ENCODE data around the gene KCTD12.

The KCTD12 gene

GRCh38 chr13:76854894-76855293, 31.3 kb downstream of the KCTD12 start:
- H3F3A ChIP-seq (ENCODE audit: insufficient read depth), result no peaks in the 10 kb centered on the region
- H2AFZ ChIP-seq (ENCODE audit: low read depth, low read length, severe bottlenecking), result no peak overlapping the region

GRCh38 chr13:76853921-76854608, 32.1 kb downstream of the KCTD12 start:
- Histone ChIP-seq H3K79me2 (ENCODE audit: insufficient read depth, low read length) (no peaks in the 10 kb centered on the region), H3K4me3 (ENCODE audit: insufficient read depth, low read length, poor library complexity, severe bottlenecking) (no peak overlapping the region), H3K27me3 (ENCODE audit: low read length) (no peaks in the 10 kb centered on the region), H2AFZ (ENCODE audit: low read depth, low read length, severe bottlenecking) (no peak overlapping the region), H3K9me2 (replicated peaks; ENCODE audit: insufficient read depth, low read length) (no peaks in the 10 kb centered on the region), H4K20me1 (ENCODE audit: low read depth, low read length) (no peaks in the 10 kb centered on the region), H3K36me3 (ENCODE audit: low read length) (no peaks in the 10 kb centered on the region), H3F3A (ENCODE audit: insufficient read depth) (no peaks in the 10 kb centered on the region), H3K4me2 (ENCODE audit: low read depth, low read length, poor library complexity, severe bottlenecking) (no peak overlapping the region), H3K9me3 (ENCODE audit: insufficient read depth, low read length) (no peaks in the 10 kb centered on the region), H3K27ac (ENCODE audit: low read depth, low read length) (no peak overlapping the region), H3K9ac (ENCODE audit: low read length) (no peak overlapping the region)
- TF ChIP-seq EZH2phosphoT487 (conservative IDR thresholded peaks at IDR 0.05; ENCODE audit: low read length) (no peak), CTCF (IDR thresholded peaks at IDR 0.05; ENCODE audit: insufficient read depth, low read length, poor library complexity, severe bottlenecking) (no peak)

More at GRCh38 chr13:76854894-76855293, 31.3 kb downstream of the KCTD12 start:
- H3K4me3 ChIP-seq (ENCODE audit: insufficient read depth, low read length, poor library complexity, severe bottlenecking), result no peak overlapping the region
- no peak overlapping the region for H3K4me2 ChIP-seq (ENCODE audit: low read depth, low read length, poor library complexity, severe bottlenecking)
- H3K27ac ChIP-seq (ENCODE audit: low read depth, low read length), result no peak overlapping the region
- no peaks in the 10 kb centered on the region for H4K20me1 ChIP-seq (ENCODE audit: low read depth, low read length)
- no peaks in the 10 kb centered on the region for H3K27me3 ChIP-seq (ENCODE audit: low read length)
- TF ChIP-seq CTCF (IDR thresholded peaks at IDR 0.05; ENCODE audit: insufficient read depth, low read length, poor library complexity, severe bottlenecking) (no peak), EZH2phosphoT487 (conservative IDR thresholded peaks at IDR 0.05; ENCODE audit: low read length) (no peak)
- H3K79me2 ChIP-seq (ENCODE audit: insufficient read depth, low read length), result no peaks in the 10 kb centered on the region
- H3K36me3 ChIP-seq (ENCODE audit: low read length), result no peaks in the 10 kb centered on the region
- no peaks in the 10 kb centered on the region for H3K9me2 ChIP-seq (replicated peaks; ENCODE audit: insufficient read depth, low read length)
- no peaks in the 10 kb centered on the region for H3K9me3 ChIP-seq (ENCODE audit: insufficient read depth, low read length)
- H3K9ac ChIP-seq (ENCODE audit: low read length), result no peak overlapping the region

GRCh38 chr13:76853481-76853880, 32.7 kb downstream of the KCTD12 start:
- Histone ChIP-seq H3K9ac (ENCODE audit: low read length) (no peak overlapping the region), H4K20me1 (ENCODE audit: low read depth, low read length) (no peaks in the 10 kb centered on the region), H3K36me3 (ENCODE audit: low read length) (no peaks in the 10 kb centered on the region), H2AFZ (ENCODE audit: low read depth, low read length, severe bottlenecking) (no peak overlapping the region), H3K4me3 (ENCODE audit: insufficient read depth, low read length, poor library complexity, severe bottlenecking) (no peak overlapping the region), H3K27ac (ENCODE audit: low read depth, low read length) (no peak overlapping the region), H3K79me2 (ENCODE audit: insufficient read depth, low read length) (no peaks in the 10 kb centered on the region), H3K9me2 (replicated peaks; ENCODE audit: insufficient read depth, low read length) (no peaks in the 10 kb centered on the region), H3K4me2 (ENCODE audit: low read depth, low read length, poor library complexity, severe bottlenecking) (no peak overlapping the region), H3K9me3 (ENCODE audit: insufficient read depth, low read length) (no peaks in the 10 kb centered on the region), H3K27me3 (ENCODE audit: low read length) (no peaks in the 10 kb centered on the region), H3F3A (ENCODE audit: insufficient read depth) (no peaks in the 10 kb centered on the region)
- TF ChIP-seq EZH2phosphoT487 (conservative IDR thresholded peaks at IDR 0.05; ENCODE audit: low read length), result no peak

- TF ChIP-seq CTCF (IDR thresholded peaks at IDR 0.05; ENCODE audit: insufficient read depth, low read length, poor library complexity, severe bottlenecking), result no peak
- no peak for TF ChIP-seq EZH2phosphoT487 (conservative IDR thresholded peaks at IDR 0.05; ENCODE audit: low read length)
- Histone ChIP-seq H3K9me2 (replicated peaks; ENCODE audit: insufficient read depth, low read length) (no peaks in the 10 kb centered on the region), H4K20me1 (ENCODE audit: low read depth, low read length) (no peaks in the 10 kb centered on the region), H3K27me3 (ENCODE audit: low read length) (no peaks in the 10 kb centered on the region), H3K36me3 (ENCODE audit: low read length) (no peaks in the 10 kb centered on the region), H3K9me3 (ENCODE audit: insufficient read depth, low read length) (no peaks in the 10 kb centered on the region), H3K9ac (ENCODE audit: low read length) (no peak overlapping the region), H3K4me3 (ENCODE audit: insufficient read depth, low read length, poor library complexity, severe bottlenecking) (no peak overlapping the region), H3K79me2 (ENCODE audit: insufficient read depth, low read length) (no peaks in the 10 kb centered on the region), H3F3A (ENCODE audit: insufficient read depth) (no peaks in the 10 kb centered on the region), H3K4me2 (ENCODE audit: low read depth, low read length, poor library complexity, severe bottlenecking) (no peak overlapping the region), H2AFZ (ENCODE audit: low read depth, low read length, severe bottlenecking) (no peak overlapping the region), H3K27ac (ENCODE audit: low read depth, low read length) (no peak overlapping the region)
Observed at GRCh38 chr13:76852986-76853385, 33.2 kb downstream of the KCTD12 start.

Measured in SU-DHL-6 (cell line).